ENCODE data around the gene ZBTB4.
"Not testable (repeated sequence)": the region's sequence is repeated elsewhere in the genome, so short reads cannot be mapped to it uniquely, and the experiment has no call there.

GRCh38 chr17:7470457-7470973, 8.9 kb downstream of the ZBTB4 start:
- TF ChIP-seq SIN3A (IDR thresholded peaks at IDR 0.05; ENCODE audit: low read depth); ZNF274 (IDR thresholded peaks at IDR 0.05; ENCODE audit: low read depth, low read length); POLR2AphosphoS5 (IDR thresholded peaks at IDR 0.05; ENCODE audit: low read depth, low read length); CTCF (IDR thresholded peaks at IDR 0.05 in 2 of 3, conservative IDR thresholded peaks at IDR 0.05 in 1 of 3; ENCODE audit: borderline replicate concordance in 1 of 3, insufficient read depth in 1 of 3, low read depth in 2 of 3, low read length in 2 of 3): not testable (repeated sequence)

Measured in HCT116 (cell line).